Panc1 (cell line): Measurements from ENCODE around the gene RAB26. TPM values are rescaled to one million over a fixed set of nuclear protein-coding genes. Genes with fewer than 3 reads are reported as not detected.

Experiments used
- microRNA-seq: library from miRNA; unstranded; fragments of <30 nt; microRNA quantifications from one replicate; pipeline ENCODE4 v1.1.0, GENCODE V29; 2020; ENCODE audit not compliant: unreplicated experiment
- total RNA-seq: library from RNA; stranded (reverse); gene quantifications from one replicate; pipeline ENCODE4 v1.2.1, GENCODE V29; 2021; ENCODE audit not compliant: unreplicated experiment

The RAB26 gene
- total RNA-seq, 1 experiment from 2014 or later, result 92.2 TPM

Small RNA genes lying within 50 kb of the gene (microRNA-seq; reads per million reads assigned to microRNA genes)
- gene MIR3180-5 (not detected), gene MIR4516 (not detected), gene MIR6511B1 (not detected)

Other genes with a start within 250 kb of the RAB26 start
- 3.3 TPM for gene HS3ST6, start 230.2 kb upstream of the RAB26 start, total RNA-seq
- 25.3 TPM for gene MSRB1, start 205.4 kb upstream of the RAB26 start, total RNA-seq
- gene RPL3L, start 193.9 kb upstream of the RAB26 start, total RNA-seq, result 0.26 TPM
- 287 TPM for gene NDUFB10, start 189.1 kb upstream of the RAB26 start, total RNA-seq
- gene RPS2, start 183.8 kb upstream of the RAB26 start, total RNA-seq, result 2,794 TPM
- gene RNF151, start 181.8 kb upstream of the RAB26 start, total RNA-seq, result not detected
- 42.4 TPM for gene TBL3, start 176.6 kb upstream of the RAB26 start, total RNA-seq
- gene NOXO1, start 167.2 kb upstream of the RAB26 start, total RNA-seq, result 4.0 TPM
- 49.2 TPM for gene GFER, start 164.4 kb upstream of the RAB26 start, total RNA-seq
- 15.2 TPM for gene SYNGR3, start 158.7 kb upstream of the RAB26 start, total RNA-seq
- 85.7 TPM for gene ZNF598, start 138.8 kb upstream of the RAB26 start, total RNA-seq
- gene NPW, start 128.8 kb upstream of the RAB26 start, total RNA-seq, result 15.3 TPM
- 174 TPM for gene NHERF2, start 121.7 kb upstream of the RAB26 start, total RNA-seq
- 39.8 TPM for gene NTHL1, start 100.8 kb upstream of the RAB26 start, total RNA-seq
- gene TSC2, start 100.6 kb upstream of the RAB26 start, total RNA-seq, result 115 TPM
- gene PKD1, start 12.7 kb upstream of the RAB26 start, total RNA-seq, result 279 TPM
- gene TRAF7, start 7.2 kb downstream of the RAB26 start, total RNA-seq, result 108 TPM
- 4.5 TPM for gene CASKIN1, start 48.0 kb downstream of the RAB26 start, total RNA-seq
- gene MLST8, start 56.8 kb downstream of the RAB26 start, total RNA-seq, result 91.1 TPM
- 8.7 TPM for gene BRICD5, start 62.2 kb downstream of the RAB26 start, total RNA-seq
- 48.7 TPM for gene PGP, start 66.2 kb downstream of the RAB26 start, total RNA-seq
- gene E4F1, start 75.0 kb downstream of the RAB26 start, total RNA-seq, result 50.8 TPM
- gene DNASE1L2, start 87.8 kb downstream of the RAB26 start, total RNA-seq, result 4.4 TPM
- 117 TPM for gene ECI1, start 103.0 kb downstream of the RAB26 start, total RNA-seq
- gene RNPS1, start 119.5 kb downstream of the RAB26 start, total RNA-seq, result 249 TPM
- gene ABCA3, start 192.1 kb downstream of the RAB26 start, total RNA-seq, result 58.4 TPM